Measurements from ENCODE around the gene C1QTNF9.
"Not testable (repeated sequence)": the region's sequence is repeated elsewhere in the genome, so short reads cannot be mapped to it uniquely, and the experiment has no call there.

Gene C1QTNF9

DNA sequence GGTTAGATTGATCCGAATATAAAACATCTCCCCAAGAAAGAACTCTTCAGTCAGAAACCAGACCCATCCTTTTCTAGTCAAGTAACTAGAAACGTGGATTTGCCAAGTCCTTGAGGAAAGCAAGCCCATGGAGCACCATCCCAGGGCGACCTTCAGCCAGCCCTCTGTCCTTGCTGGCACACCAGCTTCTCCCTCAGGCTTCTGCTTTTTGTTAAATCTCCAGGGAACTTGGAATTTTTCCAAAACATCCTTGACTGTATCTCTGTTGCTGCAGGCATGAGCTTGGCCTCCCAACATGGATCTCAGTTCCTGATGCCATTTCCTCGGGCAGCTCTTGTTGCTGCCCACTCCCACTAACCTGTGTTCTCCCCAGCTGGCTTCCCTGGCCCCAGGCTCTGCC lies 27.1 kb upstream of the C1QTNF9 start:
- DNase-seq (ENCODE audit: low spot score) = no peak

DNA sequence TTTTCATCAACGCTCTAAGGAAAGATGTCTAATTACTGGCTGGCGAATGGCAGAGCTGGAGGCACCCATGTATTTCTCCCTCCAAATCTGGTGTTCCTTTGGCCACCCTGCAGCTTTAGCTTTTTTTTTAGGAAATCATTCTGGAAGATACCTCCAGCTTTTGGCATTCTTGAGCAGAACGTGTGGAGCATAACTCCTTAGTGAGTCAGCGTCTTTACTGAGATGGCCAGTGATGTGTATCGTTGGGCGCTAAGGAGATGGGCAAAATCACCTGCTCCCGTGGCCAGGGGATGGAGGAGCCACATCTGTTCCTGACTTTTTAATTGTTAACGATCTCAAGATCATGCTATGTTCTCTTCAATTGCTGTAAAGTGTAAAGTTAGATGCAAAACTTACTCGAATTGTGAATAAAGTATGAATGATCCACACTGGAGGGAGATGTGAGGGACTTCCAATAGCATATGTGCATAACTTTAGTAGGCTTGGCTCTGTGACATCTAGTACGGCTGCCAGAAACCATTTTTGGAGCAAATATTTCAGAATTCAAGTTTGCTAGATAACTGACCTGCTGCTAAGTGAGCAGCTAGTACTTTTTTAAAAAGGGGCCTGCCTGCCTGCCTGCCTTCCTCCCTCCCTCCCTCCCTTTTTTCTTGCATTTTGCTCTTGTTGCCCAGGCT lies 24.4 kb upstream of the C1QTNF9 start:
- DNase-seq (ENCODE audit: low spot score) = no peak

DNA sequence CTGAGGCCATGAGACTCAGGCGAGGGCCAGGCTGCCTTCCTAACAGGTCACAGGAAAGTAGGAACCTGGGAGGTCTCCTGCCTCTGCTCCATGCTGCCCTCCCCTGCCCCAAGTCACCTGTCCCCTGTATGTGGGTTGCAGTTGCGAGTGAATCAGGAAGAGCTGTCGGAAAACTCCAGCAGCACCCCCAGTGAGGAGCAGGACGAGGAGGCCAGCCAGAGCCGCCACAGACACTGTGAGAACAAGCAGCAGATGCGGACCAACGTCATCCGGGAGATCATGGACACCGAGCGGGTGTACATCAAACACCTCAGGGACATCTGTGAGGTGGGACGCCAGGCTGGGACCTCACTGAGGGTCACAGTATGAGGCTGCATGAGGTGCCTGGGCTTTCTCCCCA lies 22.8 kb upstream of the C1QTNF9 start:
- no peak for DNase-seq (ENCODE audit: low spot score)

DNA sequence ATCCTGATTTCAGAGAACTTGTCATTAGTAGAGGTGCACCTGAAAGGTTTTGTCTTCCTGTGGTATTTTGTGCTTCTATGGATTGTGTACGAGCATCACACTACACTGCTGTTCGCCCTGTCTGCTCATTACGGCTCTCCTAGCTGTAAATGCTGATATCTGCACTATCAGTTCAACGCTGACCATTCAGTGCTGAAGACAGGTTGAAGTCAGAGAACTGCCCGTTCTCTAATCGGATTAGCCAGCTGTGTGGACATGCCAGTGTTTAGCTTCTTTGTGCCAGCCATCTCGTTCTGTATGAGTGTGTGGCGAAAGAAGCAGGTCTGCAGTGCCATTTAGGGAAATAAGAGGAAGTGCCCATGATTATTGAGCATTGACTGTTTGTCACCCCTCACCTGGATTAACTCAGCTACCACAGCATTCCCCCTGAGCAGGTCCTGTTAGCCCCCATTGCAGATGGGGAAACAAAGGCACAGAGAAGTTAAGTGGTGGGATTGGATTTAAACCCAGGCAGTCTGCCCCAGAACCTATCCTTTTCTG lies 21.6 kb upstream of the C1QTNF9 start:
- DNase-seq (ENCODE audit: low spot score) = no peak

DNA sequence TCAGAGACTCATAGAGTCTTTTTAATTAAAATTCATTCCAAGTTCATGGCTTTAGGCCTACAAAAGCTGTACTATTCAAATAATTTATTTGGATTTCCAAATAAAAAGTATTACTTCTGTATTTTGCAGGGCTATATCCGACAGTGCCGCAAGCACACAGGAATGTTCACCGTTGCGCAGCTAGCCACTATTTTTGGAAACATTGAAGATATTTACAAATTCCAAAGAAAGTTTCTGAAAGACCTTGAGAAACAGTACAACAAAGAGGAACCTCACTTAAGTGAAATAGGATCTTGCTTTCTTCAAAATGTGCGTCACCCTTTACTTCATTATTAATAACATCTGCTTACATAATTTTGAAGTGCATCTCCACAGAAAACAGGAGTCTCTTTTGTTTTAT lies 20.5 kb upstream of the C1QTNF9 start:
- DNase-seq (ENCODE audit: low spot score) = no peak

DNA sequence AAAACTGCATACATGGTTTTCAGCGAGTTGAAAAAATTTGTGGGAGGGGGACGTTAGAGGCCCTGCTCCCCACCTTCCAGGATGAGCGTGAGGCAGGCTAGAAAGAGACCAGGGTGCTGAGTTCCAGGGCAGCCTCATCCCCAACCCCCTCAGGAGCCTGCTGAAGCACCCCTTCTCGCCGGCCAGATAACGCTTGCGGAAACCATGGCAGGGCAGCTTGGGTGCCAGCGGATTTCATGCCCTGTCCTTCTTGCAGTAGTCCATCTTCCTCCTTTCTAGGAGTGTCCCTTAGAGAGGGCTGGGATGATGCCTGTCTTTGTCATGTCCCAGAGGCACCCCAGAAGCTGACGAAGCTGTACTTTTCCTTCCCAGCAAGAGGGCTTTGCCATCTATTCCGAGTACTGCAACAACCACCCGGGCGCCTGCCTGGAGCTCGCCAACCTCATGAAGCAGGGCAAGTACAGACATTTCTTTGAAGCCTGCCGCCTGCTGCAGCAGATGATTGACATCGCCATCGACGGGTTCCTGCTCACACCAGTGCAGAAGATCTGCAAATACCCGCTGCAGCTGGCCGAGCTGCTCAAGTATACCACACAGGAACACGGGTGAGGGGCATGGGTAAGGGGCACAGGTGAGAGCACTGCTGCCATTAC lies 19.0 kb upstream of the C1QTNF9 start:
- DNase-seq (ENCODE audit: low spot score) = no peak

DNA sequence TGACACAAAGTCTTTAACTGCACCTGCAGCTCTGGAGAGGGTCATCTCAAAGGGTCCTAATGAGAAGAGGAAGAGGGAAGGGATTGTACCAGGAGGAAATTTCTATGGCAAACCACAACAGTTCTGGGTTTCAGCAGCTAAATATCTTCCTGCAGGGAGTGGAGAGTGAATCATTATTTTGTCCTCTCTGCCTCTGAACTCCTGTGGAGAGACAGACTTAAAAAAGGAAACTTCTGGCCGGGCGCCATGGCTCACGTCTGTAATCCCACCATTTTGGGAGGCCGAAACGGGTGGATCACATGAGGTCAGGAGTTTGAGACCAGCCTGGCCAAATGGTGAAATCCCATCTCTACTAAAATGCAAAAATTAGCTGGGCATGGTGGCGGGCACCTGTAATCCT lies 16.9 kb upstream of the C1QTNF9 start:
- no peak for DNase-seq (ENCODE audit: low spot score)

DNA sequence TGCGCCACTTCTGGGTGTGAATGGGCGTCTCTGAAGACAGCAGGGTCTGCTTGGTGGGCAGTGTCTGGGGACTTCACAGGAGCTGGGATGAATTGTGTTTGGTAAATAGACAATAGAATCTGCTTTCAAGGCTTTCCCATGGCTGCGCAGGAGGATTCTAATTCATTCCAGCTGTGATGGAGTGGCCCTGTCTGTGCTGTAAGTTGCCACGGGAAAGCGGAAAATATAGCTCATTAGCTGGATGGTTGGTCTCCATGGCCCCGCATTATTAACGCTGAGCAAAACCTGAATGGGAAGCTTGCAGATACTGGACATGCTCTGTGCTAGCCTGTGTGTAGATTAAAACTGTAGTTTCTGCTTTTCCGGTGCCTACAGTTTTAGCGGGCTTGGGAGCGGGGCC lies 15.6 kb upstream of the C1QTNF9 start:
- no peak for DNase-seq (ENCODE audit: low spot score)

DNA sequence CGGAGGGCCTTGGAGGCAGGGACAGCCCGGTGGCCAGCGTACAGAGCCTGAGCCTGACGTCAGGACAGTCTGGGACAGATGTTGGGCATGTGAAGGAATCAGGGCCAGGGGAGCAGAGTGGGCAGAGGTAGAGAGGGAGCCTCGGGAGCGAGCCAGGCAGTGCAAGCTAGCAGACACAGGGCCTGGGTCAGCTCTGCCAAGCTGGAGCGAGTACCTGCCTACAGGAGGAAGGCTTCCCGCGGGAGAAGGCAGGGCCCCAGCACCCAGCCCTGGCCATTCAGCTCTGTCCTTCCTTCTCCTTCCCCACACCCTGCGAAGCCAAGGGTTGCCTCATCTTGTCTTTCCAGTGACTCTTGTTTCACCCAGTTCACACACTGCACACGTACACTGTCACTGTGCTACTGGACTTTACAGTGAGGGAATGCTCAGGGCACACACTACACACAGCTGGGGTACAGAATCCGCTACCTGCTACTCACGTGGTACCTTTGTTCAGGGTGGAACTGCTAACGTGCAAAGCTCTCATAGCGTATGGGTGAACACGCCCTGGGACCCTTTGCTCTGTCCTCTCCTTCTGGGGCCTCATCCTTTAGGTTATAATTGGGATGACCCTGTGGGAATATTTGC lies 9.8 kb upstream of the C1QTNF9 start:
- no peak for DNase-seq (ENCODE audit: low spot score)

DNA sequence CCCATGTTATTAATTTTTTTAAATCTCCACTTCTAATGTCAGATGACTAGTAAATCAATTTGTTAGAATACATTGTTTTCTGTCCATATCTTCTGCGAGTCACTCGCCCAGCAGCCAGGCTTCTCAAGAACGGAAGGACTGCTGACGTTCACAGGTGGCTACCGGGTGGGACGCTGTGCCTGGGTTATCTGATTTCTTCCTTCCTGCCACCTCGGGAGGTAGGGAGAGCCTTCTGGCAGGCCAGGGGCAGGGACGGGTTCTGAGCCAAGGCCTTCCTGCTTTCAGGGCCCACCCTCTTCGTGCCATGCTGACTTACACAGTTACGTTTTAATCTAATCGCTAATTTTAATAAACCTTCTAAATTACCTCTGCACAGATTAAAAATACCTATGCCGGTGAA lies 7.9 kb upstream of the C1QTNF9 start:
- no peak for DNase-seq (ENCODE audit: low spot score)

DNA sequence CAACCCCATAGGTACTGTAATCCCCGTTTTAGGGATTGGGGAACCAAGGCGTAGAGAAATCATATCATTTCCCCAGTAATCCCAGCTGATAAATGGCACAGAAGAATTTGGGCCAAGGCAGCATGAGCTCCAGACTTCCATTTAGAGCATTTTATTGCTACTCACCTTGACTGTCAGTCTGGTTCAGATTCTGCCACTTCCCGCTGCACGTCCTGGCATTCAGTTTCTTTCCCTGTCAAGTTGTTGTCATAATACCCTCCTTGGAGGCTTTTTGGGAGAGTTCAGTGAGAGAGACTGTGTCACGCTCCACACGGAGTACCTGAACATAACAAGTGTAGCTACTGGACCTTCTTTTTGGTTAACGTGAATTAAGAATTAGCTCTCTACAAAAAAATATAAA lies 7.5 kb upstream of the C1QTNF9 start:
- no peak for DNase-seq (ENCODE audit: low spot score)

DNA sequence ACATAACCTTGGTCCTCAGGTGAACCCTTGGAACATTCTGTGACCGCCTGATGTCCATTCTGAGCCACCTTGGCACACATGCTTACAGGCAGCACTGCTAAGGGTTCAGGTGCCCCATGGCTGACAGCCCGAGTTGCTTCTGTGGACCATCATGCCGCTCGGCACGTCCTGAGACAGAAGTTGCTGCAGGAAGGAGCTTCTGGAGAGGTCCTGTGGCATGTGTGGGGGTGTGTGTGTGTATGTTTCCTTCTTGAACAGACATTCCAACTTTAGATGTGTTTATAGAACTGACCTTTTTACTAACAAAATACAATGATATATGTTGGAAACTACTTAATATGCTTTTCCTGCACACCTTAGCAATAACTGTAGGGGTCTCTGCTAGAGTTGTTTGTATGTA lies 4.8 kb upstream of the C1QTNF9 start:
- no peak for DNase-seq (ENCODE audit: low spot score)

DNA sequence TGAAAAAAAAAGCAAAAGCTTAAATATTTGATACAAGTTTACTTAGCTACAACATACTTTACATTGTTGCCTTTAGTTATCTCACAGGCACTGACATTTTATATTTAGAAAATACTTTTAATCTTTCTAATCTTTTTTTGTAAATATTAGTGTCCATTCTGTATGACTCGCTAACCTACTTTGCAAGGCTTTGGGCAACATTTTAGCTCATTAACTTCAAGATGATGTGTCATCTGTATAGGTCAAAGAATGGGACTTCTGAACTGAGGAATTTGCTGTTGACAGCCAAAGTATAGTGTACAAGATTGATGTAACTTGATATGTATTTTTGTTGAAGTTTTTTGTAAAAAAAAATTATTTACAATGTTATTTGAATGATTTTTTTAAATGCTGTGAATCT lies 2.7 kb upstream of the C1QTNF9 start:
- peak; percentile 48 for DNase-seq (ENCODE audit: low spot score)

DNA sequence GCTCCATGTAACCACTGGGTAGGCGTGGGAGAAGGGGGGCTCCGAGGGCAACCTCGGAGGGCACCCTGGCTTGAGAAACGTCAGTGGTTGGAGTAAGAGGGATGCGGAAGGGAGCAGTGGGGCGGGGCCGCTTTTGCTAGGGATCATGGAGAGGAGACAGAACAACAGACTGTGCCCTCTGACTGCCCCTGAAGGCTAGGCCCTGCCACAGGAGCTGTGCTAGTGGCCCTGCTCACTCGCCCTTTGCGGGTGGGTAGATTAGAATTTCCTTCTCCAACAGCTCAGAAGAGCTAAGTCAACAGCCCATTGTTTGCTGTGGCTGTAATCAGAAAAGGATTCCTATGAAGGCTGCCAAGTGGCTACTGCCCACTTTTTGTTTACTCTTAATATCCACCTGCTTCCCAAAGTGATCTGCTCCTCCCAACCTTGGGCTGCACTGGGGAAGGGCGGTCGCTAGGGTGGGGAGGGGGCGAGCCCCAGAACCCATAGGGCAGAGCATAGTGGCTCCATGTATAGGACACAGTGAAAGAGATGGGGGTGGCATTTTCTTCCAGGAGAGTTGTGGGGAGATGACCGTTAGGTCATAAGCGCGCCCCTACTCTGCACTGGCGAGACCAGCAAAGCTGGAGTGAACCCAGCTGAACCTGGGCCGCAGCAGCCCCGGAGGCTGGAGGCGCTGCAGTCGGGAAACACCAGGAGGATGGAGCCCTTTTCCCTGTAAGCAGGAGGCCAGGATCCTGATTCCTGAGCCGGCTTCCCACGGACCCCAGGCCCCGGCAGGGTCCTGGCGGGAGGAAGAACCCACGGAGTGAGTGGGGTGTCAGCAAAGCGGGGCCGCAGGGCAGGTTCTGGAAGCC lies 1.9 kb upstream of the C1QTNF9 start:
- no peak for DNase-seq (ENCODE audit: low spot score)

DNA sequence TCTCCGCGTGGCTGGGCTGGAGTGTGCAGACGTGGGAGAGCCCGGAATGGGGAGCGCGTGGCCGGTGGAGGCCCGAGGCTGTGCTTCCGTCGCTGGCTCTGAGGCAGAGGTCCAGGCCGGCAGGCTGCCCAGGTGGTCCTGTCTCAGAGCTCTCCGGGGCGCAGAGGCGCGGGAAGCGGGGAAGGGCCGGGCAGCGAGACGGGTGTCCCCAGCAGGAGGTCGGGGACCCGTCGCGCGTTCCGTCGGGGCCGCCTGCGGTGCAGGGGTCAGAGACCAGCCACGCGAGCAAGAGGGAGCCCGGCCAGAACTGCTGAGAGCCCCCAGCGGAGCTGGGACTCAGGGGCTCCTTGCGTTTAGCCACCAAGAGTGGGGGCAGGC lies 1.3 kb upstream of the C1QTNF9 start:
- no peak for DNase-seq (ENCODE audit: low spot score)

DNA sequence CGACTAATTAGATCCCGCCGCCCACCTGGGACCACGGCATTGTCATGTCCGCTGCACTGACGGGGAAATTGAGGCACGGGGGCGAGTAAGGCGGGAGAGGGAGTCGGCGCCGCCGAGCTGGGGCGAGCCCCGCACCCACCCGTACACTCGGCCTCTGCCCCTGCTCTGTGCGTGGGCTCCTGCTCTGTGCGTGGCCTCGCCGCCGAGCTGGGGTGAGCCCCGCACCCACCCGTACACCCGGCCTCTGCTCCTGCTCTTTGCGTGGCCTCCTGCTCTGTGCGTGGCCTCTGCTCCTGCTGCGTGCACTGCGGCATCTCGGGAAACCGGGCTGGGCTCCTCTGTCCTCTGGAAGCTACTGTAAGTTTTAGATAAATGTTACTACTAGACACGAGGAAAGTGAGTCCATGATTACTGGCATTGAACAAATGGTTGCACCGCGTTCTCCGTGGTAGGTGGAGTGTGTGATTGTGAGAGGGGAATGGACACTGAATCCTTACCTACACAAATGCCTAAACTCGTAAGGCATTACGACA lies 826 bp upstream of the C1QTNF9 start:
- DNase-seq (ENCODE audit: low spot score) = no peak

DNA sequence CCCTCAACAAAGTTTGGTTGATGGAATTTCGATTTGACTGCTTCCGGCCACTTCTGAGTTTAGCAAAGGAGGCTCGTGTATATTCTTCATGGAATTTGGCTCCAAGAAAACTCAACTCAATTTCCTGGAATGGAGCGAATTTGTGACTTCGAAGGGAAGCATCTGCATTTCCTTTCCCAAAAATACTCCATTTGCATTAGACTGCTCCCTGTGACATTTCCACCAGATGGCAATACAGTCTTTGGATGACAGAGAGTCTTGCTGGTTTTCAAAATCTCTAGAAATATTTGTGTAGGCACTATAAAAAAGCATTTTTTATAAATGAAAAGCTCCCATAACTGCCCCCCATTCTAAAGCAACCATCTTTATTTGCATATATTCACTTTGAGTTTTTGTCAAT lies 4.1 kb downstream of the C1QTNF9 start:
- DNase-seq (ENCODE audit: low spot score) = no peak

DNA sequence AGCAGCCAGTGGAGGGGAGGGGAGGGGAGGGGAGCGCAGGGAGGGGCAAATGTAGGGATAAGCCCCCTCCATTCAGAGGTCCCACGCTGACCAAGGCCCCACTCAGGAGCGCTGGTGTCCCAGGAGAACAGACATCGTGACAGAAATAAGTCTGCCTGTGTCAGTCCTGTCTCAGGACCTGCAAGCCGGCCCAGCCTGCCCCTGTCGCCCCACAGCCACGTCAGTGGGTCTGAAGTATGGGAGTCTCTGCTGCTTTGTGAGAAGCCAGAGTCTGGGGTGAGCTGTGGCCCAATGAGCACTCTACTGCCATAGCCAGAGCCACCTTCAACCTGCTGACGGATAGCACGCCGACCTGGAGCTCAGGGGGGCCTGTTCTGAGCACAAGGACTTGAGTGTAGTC lies 8.5 kb downstream of the C1QTNF9 start:
- DNase-seq (ENCODE audit: low spot score) = not testable (repeated sequence)

DNA sequence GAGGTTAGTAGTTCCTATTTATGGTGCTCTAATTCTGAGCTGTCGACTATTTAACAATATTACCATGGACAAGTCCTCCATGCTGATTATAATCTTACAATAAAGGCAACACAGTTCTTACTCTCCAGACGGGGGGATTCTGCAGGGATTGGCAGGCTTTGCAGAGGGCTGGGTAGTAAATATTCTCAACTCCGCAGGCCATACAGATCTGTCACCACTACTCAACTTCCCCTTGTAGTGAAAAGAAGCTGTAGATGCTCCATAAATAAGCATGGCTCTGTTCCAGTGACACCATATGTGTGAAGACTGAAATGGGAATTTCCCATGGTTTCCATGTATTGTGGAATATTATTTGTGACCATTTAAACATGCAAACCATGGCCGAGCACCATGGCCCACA lies 9.5 kb downstream of the C1QTNF9 start:
- not testable (repeated sequence) for DNase-seq (ENCODE audit: low spot score)

DNA sequence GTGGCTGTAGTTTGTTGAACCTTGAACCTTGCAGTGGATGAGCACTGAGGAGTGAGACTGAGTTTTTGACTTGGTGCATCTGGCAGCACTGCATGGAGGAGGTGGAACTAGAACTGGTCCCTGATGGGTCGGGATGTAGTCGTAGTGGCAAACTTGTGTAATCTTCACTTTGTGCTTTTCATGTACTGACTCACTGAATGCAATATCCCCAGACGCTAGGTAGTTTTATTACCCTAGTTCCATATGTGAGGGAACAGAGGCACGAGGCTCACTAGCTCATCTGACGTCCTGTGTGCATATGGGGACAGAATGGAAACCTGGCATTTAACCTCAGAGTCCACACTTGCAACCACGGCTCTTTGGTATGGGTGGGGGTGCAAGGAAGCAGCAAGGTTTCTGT lies 10.3 kb downstream of the C1QTNF9 start:
- DNase-seq (ENCODE audit: low spot score) = not testable (repeated sequence)

DNA sequence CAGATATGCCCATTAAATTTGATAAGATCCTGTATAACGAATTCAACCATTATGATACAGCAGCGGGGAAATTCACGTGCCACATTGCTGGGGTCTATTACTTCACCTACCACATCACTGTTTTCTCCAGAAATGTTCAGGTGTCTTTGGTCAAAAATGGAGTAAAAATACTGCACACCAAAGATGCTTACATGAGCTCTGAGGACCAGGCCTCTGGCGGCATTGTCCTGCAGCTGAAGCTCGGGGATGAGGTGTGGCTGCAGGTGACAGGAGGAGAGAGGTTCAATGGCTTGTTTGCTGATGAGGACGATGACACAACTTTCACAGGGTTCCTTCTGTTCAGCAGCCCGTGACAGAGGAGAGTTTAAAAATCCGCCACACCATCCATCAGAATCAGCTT lies 12.0 kb downstream of the C1QTNF9 start:
- DNase-seq (ENCODE audit: low spot score) = not testable (repeated sequence)

DNA sequence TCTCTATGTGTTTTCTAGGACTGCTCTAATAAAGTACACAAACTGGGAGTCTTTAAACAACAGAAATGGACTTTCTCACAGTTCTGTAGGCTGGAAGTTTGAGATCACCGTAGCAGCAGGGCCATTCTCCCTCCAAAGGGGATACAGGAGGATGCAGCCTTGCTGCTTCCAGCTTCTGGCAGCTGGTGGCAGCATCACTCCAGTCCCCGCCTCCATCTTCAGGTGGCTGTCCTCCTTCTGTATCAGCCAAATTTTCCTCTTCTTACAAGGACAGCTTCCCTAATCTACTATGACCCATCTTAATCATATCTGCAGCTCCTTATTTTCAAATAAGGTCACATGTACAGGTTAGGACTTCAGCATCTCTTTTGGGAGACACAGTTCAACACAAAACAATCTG lies 13.1 kb downstream of the C1QTNF9 start:
- not testable (repeated sequence) for DNase-seq (ENCODE audit: low spot score)
